ENCODE measurements around the gene MICAL1.

DNA sequence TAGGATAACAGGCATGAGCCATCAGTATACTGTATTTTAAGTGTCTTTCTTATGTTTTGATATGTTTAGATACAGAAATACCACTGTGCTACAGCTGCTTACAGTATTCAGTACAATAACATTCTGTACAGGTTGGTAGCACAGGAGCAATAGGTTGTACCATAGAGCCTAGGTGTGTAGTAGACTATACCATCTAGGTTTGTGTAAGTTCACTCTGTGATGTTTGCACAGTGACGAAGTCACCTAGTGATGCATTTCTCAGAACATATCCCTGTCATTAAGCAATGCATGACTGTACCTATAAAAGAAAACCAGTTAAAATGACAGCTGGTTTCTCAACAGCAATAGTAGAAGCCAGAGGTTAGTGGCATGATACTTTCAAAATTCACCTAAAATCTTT, 30.5 kb upstream of the MICAL1 start:
- no peak for TF ChIP-seq GATA2 (IDR thresholded peaks at IDR 0.05; ENCODE audit: low read depth, low read length)
- TF ChIP-seq GATA3 (IDR thresholded peaks at IDR 0.05; ENCODE audit: low read depth, low read length) = no peak

Measured in SH-SY5Y (cell line).